NCI-H526 treated with DMSO at 0.1 percent for 48 hours (cell line): ENCODE results near the gene ZNF93.
"Not testable (repeated sequence)": the region's sequence is repeated elsewhere in the genome, so short reads cannot be mapped to it uniquely, and the experiment has no call there.

Source experiments
- DNase-seq: peaks from one replicate; lab custom pipeline; 2025; lab: John Stamatoyannopoulos, UW

Gene ZNF93

DNA sequence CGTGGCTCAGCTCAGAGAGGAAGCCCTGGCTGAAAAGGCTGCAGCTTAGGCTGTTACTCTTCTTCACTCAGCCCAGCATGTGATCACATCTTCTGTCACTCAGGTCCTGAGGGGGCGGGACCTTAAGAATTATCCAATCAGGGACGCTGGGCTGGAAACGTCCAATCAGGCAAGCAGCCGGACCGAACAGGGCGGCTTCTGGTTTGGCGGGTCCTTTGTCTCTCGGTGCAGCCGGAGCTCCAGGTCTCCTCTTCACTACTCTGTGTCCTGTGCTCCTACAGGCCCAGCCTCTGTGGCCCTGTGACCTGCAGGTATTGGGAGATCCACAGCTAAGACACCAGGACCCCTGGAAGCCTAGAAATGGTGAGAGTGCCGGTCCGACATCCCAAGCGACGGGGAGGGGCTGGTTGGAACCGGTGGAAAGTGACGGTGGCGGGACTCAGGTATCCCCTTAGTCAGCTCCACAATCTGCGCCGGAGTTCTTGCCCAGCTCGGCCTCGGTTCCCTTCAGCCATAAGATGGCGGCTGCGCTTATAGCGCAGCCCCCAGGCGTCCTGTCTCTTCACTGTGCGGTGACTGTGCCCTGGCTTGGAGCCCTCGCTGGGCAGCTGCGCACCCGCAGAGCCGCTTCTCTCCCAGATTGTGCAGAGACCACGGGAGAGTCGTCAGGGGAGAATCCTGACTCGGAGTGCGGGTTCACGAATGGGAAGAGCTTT lies at the start of gene ZNF93:
ZNF93 (plus strand) TSS at position 218 of the 716 bp plus-strand sequence; CDS start at position 361, 143 bp downstream.
- DNase-seq: peak; percentile 58

GRCh38 chr19:19851740-19852139 lies 49.0 kb upstream of the ZNF93 start:
- DNase-seq: not testable (repeated sequence)

DNA sequence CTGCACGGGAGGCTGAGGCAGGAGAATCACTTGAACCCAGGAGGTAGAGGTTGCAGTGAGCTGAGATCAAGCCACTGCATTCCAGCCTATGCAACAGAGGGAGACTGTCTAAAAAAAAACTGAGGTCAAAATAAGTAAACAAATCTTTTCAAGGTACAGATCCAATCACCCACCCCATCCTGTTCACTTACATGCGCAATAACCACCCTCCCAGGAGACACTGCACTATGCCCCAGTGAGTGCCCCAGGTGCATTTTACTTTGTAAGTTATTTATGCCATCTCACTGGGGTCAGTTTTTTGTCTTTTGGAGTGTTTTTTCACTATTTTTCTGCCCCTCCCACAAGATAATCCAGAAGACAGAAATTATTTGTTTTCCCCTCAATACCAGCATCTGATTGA lies 42.0 kb upstream of the ZNF93 start:
- DNase-seq: no peak

GRCh38 chr19:19860756-19861390 lies 39.9 kb upstream of the ZNF93 start:
- no peak for DNase-seq

GRCh38 chr19:19865750-19866610 lies 34.8 kb upstream of the ZNF93 start, which contains the start of gene ZNF253:
TSS of gene ZNF253 (plus strand) at chr19:19865882. CDS start at chr19:19865997, 115 bp downstream.
- DNase-seq: peak; percentile 80

DNA sequence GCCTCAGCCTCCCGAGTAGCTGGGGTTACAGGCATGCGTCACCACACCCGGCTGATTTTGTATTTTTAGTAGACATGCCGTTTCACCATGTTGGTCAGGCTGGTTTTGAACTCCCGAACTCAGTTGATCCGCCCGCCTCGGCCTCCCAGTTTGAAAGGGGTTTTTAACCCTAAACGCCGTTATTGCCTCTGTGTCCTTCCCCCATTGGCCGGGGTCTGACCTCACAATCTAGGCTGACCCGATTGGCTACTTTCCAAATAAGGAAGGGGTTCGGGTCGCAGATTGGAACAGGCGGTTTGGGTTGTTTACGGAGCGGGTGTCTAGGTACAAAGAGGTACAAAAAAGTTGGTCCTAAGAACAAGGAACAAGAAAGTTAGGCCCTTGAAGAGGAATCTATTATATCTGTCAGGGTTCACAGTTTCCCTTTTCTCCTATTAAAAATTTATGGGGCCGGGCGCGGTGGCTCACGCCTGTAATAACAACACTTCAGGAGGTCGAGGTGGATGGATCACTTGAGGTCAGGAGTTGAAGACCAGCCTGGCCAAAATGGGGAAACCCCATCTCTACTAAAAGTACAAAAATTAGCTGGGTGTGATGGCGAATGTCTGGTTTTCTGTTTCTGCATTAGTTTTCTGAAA lies 34.0 kb upstream of the ZNF93 start:
- no peak for DNase-seq

GRCh38 chr19:19870086-19870485 lies 30.7 kb upstream of the ZNF93 start:
- not testable (repeated sequence) for DNase-seq

- DNase-seq: no peak
These were observed 28.8 kb upstream of the ZNF93 start for GRCh38 chr19:19871932-19872331.

GRCh38 chr19:19873381-19873780 lies 27.4 kb upstream of the ZNF93 start:
- no peak for DNase-seq

DNA sequence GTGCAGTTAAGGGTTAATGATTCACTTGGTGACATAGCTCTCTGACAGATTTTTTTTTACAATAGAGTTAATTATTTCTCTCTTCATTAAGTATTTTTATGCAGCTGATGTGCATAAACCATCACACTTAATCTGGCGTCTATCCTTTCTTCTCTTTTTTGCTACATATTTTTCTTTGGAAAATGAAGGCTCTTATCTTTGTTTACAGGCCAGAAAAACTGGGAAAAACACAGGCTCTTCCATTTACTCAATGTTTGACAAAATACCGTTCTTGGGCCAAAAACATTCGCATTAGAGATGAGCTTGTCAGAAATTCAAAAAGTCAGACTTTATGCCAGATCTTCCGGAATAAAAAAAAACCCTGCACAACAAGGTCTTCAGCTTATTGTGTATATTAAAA lies 23.0 kb upstream of the ZNF93 start:
- no peak for DNase-seq

DNA sequence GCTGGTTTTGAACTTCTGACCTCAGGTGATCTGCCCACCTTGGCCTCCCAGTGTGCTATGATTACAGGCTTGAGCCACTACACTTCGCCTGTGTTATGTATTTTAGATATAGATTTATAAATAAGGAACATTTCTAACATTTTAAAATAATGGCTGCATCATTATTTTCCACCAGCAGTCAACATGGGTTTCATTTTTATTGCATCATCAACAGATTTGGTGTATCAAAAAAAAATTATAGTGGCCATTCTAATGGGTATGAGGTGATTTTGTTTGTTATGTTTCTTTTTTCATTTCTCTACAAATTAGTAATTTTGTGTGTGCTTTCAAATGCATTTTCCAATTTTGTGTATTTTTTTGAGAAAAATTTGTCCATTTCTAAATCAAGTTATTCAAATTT lies 16.2 kb upstream of the ZNF93 start:
- DNase-seq: no peak

DNA sequence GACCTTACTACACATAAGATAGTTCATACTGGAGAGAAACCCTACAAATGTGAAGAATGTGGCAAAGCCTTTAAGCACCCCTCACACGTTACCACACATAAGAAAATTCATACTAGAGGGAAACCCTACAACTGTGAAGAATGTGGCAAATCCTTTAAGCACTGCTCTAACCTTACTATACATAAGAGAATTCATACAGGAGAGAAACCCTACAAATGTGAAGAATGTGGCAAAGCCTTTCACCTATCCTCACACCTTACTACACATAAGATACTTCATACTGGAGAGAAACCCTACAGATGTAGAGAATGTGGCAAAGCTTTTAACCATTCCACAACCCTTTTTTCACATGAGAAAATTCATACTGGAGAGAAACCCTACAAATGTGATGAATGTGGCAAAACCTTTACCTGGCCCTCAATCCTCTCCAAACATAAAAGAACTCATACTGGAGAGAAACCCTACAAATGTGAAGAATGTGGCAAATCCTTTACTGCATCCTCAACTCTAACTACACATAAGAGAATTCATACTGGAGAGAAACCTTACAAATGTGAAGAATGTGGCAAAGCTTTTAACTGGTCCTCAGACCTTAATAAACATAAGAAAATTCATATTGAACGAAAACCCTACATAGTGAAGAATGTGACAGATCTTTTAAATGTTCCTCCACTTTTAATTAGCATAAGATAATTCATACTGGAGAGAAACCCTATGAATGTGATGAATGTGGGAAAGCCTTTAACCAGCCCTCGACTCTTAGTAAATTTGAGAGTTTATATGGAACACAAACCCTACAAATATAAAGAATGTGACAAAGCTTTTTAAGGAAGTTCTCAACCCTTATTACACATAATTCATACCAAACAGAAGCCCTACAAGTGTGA lies 8.4 kb upstream of the ZNF93 start:
- not testable (repeated sequence) for DNase-seq

DNA sequence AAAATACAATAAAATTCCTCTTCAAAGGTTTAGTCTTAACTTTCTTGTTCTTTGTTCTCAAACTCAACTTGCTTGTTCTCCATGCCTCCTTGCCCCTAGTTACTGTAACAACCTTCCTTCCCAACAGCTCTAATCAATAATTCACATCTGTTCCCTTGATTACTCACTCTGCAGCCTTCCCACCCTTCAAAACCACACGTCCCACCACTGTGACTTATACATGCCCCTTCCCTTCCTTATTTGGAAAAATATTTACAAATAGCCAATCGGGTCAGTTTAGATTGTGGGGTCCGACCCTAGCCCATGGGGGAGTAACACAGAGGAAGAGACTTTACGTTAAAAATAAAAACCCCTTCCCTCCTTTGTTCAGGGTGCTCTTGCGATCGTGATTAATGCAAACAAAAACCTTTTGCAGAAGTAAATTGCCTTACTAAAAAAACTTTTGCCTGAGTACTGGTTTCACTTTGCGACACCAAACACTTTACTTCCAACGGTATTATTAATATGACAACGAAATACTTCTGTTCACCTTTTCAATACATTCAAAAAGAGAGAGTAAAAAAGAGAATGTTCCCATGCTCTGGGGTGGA lies 512 bp upstream of the ZNF93 start:
- no peak for DNase-seq

DNA sequence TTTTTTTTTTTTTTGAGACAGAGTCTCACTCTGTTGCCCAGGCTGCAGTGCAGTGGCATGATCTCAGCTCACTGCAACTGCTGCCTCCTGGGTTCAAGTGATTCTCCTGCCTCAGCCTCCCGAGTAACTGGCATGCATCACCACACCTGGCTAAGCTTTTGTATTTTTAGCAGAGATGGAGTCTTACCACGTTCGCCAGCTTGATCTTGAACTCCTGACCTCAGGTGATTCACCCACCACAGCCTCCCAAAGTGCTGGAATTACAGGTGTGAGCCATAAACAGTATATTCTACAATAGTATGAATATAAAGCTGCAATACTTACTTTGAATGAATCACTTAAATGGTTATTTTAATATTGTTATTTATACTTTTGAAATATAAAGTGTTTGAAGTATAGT lies 6.8 kb downstream of the ZNF93 start:
- DNase-seq: not testable (repeated sequence)

DNA sequence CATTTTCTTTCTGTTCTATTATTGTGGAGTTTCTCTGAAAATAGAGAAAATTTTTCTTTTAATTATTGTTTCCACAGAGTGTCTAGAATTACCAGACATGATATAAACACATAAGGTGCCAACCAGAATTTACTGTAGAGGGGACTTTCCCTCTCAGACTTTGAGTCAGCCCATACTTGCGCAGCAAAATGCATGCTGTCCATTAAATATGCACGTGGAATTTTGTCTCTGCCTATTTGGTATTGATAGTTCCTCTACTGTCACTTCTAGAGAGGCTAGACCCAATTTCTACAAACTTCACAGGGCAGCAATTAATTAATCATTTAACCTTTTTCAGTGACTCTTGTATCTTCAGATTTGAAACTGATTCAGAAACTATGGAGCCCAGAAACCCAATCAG lies 8.9 kb downstream of the ZNF93 start:
- DNase-seq: no peak

DNA sequence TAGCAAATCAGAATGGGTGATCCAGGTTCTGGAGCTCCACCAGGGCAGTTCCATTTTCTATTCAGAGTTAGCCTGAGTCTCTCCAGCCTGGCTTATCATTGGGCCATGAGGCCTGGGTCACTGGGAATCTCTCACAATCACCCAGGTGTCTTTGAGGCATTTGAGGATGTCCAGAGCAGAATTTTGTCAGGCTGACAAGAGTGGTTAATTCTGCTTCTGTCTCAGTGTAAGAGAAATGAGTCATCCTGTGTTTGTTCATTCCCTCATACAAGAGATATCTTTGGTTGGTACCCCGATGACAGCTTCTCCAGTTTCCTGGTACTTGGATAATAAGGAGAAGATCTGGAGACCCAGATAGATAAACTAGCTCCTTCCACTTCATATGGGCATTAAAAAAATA lies 10.4 kb downstream of the ZNF93 start:
- no peak for DNase-seq

- no peak for DNase-seq
These were observed 13.8 kb downstream of the ZNF93 start for GRCh38 chr19:19914596-19914995.

DNA sequence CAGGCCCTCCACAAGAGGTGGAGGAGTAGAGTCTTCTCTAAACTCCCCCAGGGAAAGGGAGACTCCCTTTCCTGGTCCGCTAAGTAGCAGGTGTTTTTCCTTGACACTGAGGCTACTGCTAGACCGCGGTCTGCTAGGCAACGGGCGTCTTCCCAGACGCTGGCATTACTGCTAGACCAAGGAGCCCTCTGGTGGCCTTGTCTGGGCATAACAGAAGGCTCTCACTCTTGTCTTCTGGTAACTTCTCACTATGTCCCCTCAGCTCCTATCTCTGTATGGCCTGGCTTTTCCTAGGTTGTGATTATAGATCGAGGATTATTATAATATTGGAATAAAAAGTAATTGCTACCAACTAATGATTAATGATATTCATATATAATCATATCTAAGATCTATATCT lies 29.7 kb downstream of the ZNF93 start:
- not testable (repeated sequence) for DNase-seq

DNA sequence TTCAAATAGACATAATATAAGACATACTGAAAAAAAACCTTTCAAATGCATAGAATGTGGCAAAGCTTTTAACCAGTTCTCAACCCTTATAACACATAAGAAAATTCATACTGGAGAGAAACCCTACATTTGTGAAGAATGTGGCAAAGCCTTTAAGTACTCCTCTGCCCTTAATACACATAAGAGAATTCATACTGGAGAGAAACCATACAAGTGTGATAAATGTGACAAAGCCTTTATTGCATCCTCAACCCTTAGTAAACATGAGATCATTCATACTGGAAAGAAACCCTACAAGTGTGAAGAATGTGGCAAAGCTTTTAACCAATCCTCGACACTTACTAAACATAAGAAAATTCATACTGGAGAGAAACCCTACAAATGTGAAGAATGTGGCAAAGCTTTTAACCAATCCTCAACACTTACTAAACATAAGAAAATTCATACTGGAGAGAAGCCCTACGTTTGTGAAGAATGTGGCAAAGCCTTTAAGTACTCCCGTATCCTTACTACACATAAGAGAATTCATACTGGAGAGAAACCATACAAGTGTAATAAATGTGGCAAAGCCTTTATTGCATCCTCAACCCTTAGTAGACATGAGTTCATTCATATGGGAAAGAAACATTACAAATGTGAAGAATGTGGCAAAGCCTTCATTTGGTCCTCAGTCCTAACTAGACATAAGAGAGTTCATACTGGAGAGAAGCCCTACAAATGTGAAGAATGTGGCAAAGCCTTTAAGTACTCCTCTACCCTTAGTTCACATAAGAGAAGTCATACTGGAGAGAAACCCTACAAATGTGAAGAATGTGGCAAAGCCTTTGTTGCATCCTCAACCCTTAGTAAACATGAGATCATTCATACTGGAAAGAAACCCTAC lies 32.9 kb downstream of the ZNF93 start:
- not testable (repeated sequence) for DNase-seq

- no peak for DNase-seq
These were observed 36.7 kb downstream of the ZNF93 start for GRCh38 chr19:19937403-19937802.
